C4-2B (cell line): ENCODE results near the gene PSTPIP2.
"Not testable (repeated sequence)": the region's sequence is repeated elsewhere in the genome, so short reads cannot be mapped to it uniquely, and the experiment has no call there.

Experiments used
- H3K27ac ChIP-seq: fragments of 450-650 bp; 2 replicates; pipeline ENCODE4 v1.5.1; 2017
- ZFX ChIP-seq: fragments of 450-650 bp; IDR thresholded peaks from 2 replicates; pipeline ENCODE4 v1.6.1; 2017
- TF ChIP-seq, protein P1 (sequence below): fragments of 450-650 bp; conservative IDR thresholded peaks from 2 replicates; pipeline ENCODE4 v1.5.1; 2017; ENCODE audit warnings: mild to moderate bottlenecking

Gene PSTPIP2

DNA sequence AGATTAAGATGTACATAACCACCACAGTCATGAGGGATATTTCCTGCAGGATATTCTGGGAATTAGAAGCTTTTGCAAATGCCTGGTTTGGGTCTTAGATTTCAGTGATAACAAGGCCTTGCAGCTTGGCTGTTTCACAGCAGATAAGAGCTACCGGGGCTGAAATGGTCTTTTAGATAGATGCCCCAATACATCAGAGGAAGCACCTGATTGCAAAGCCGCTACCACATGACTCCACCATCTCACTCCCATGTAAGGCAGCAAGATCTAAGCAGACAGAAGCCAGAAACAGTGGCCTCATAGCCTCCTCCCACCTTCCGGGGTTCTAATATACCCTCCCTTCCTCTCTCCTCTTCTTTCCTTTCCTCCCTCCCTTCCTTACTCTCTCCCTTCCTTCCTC lies 73.8 kb downstream of the PSTPIP2 start:
- no peak overlapping the region for H3K27ac ChIP-seq
- TF ChIP-seq, protein P1, sequence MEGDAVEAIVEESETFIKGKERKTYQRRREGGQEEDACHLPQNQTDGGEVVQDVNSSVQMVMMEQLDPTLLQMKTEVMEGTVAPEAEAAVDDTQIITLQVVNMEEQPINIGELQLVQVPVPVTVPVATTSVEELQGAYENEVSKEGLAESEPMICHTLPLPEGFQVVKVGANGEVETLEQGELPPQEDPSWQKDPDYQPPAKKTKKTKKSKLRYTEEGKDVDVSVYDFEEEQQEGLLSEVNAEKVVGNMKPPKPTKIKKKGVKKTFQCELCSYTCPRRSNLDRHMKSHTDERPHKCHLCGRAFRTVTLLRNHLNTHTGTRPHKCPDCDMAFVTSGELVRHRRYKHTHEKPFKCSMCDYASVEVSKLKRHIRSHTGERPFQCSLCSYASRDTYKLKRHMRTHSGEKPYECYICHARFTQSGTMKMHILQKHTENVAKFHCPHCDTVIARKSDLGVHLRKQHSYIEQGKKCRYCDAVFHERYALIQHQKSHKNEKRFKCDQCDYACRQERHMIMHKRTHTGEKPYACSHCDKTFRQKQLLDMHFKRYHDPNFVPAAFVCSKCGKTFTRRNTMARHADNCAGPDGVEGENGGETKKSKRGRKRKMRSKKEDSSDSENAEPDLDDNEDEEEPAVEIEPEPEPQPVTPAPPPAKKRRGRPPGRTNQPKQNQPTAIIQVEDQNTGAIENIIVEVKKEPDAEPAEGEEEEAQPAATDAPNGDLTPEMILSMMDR = no peak
- TF ChIP-seq ZFX = no peak

DNA sequence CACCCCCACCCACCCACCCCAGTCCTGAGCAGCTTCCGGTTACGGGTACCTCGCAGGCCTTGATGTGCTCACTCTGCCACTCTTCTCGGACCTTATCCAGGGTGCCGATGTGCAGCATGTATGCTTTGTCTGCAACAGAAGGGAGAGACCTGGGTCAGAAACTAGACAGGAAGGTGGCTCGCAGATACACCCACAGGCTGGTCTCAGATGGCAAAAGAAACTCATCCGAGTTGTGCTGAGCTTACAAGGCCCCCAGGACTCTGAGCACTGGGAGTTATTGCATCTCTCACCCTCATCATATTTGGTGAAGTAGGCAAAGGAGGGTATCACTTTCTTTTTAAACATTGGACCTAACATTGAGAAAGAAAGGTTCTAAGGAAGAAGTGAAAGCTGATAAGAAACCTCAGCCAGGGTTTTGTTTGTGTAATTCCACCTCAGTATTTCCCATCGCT lies 74.3 kb downstream of the PSTPIP2 start:
- TF ChIP-seq ZFX = no peak
- TF ChIP-seq, protein P1 = no peak
- H3K27ac ChIP-seq = no peak overlapping the region

DNA sequence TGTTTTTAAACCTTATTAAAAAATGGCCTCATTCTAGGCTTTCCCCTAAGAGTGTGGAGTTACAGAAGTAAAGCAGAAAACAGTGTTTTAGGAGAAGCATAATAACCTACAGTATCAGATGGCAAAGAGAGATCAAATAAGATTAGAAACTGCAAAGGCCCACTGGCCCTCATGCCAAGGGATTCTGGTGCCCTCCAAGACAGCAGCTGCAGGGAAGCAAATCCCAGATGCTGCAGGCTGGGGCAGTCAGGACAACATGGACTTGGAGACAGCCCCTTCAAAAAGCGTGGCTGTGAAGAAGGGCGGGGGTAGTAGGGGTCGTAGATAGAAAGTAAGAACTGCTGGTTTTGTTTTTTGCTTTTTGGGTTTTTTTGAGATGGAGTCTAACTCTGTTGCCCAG lies 76.6 kb downstream of the PSTPIP2 start:
- TF ChIP-seq, protein P1 = no peak
- no peak for TF ChIP-seq ZFX
- H3K27ac ChIP-seq = no peak overlapping the region

DNA sequence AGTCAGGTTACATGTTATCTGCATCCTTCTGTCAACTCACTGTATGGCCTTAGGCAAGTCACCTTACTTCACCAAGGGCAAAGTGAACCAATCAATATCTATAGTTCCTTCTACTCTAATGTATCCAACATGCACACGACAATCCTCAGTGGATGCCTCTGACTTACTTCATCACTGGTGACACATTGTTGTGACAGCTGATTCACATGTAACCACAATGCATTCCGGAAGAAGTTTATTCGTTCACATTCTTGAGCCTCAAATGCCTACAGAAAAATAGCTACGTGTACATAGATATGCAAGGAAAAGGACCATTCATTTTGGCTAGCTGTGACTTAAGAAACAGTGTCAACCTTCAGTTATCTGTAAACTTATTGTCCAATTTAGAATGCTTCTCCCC lies 78.6 kb downstream of the PSTPIP2 start:
- TF ChIP-seq, protein P1 = no peak
- no peak for TF ChIP-seq ZFX
- no peak overlapping the region for H3K27ac ChIP-seq

DNA sequence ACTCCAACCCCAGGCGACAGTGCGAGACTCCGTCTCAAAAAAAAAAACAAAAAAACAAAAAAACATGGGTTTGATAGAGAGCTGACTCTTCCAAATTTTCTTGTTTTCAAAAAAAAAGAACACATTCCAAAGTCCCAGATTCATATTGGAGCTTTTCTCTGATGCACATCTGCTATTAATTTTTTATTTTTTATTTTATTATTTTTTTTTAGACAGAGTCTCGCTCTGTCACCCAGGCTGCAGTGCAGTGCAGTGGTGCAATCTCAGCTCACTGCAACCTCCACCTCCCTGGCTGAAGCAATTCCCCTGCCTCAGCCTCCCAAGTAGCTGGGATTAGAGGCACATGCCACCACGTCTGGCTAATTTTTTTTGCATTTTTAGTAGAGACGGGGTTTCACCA lies 79.5 kb downstream of the PSTPIP2 start:
- H3K27ac ChIP-seq = not testable (repeated sequence)

DNA sequence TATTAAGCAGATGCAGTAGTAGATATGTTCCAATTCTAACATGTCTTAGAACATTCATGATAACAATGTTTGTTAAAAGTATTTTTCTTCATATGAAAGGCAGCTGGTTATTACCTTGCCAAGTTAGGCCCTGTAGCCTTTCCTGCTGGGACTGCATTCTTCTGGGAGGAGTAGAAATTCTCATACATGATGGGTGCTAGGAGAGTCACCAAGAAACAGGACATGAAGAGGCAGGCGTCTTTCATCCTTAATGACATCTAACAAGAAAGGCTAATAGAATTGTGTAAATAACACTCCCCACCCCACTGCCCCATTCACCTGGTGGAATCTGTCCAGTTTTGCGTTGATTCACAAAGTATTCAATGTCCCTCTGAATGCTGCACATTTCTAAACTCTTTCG lies 80.3 kb downstream of the PSTPIP2 start:
- H3K27ac ChIP-seq = no peak overlapping the region
- TF ChIP-seq, protein P1 = no peak
- no peak for TF ChIP-seq ZFX

DNA sequence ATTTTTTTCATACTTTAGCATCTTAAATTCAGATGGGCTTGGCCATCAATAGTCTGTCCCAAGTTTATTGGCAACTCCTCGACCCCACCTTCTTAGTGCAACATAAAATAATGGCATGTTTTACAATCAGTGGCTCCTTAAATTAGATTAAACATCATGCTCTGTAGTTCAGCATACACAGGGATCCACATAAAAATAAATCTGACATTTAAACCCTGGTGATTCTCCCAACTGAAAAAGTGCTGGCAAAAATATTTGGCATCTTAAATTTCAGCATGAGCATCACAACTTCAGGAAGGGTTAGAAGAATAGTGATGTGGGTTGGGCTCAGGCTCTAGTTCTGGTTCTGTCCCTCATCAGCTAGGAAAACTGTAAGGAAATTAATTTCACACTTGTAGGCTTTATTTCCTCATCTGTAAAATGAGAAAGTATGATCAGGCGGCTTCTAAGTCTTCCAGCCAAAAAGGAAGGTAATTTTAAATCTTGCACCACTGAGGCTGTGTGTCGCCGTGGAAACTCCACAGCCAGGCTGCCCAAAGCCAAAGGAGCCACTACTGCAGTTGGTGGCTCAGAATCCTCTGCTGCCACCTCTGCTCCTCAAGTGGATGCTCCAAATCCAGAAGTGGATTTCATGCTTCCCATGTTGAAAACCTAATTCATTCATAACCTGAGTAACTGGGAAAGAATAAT lies 87.4 kb downstream of the PSTPIP2 start:
- no peak overlapping the region for H3K27ac ChIP-seq
- no peak for TF ChIP-seq ZFX
- TF ChIP-seq, protein P1 = no peak

DNA sequence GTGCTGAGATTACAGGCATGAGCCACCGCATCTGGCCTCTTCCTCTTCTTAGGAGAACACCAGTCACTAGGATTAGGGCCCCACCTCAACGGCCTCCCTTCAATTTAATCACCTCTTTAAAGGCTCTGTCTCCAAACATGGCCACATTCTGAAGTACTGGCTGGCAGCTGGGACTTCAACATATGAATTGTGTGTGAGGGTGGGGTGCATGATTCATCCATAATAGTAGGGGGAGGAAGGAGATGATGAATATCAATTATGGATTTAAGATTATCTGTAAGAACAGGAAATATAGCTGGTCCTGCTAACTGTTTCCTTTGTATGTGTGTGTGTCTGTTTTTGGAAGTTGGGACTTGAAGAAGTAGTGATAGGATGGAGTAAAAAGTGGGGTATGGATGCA lies 90.2 kb downstream of the PSTPIP2 start:
- H3K27ac ChIP-seq = no peak overlapping the region
- TF ChIP-seq ZFX = no peak
- TF ChIP-seq, protein P1 = no peak
